Sigmoid colon (tissue), 4 donors: ENCODE data around the gene MKNK2.

ENCODE experiments used
- EP300 ChIP-seq, 4 donors: sonication (generic); formaldehyde crosslinking; IDR thresholded peaks; one replicate each; pipeline ENCODE4 v1.6.1; 2017; ENCODE audit warnings: antibody characterized with exemption in 4 of 4
- POLR2A ChIP-seq, 2 donors: fragments of 450-650 bp; IDR thresholded peaks; one replicate each; pipeline ENCODE4 v1.6.1; 2016; ENCODE audit warnings: antibody characterized with exemption in 2 of 2, mild to moderate bottlenecking in 2 of 2, moderate library complexity in 2 of 2
- POLR2AphosphoS5 ChIP-seq, 4 donors: sonication (generic); formaldehyde crosslinking; IDR thresholded peaks; one replicate each; pipeline ENCODE4 v1.6.1; 2017; ENCODE audit warnings: antibody characterized with exemption in 4 of 4
- TF ChIP-seq, protein P1 (sequence below), 4 experiments: fragments of 450-650 bp in 3 of 4; fragments of 200-600 bp in 1 of 4; IDR thresholded peaks; one replicate each; pipeline ENCODE4 v1.5.1; 2016 to 2019; ENCODE audit warnings: antibody characterized with exemption in 4 of 4, mild to moderate bottlenecking in 3 of 4, moderate library complexity in 2 of 4

DNA sequence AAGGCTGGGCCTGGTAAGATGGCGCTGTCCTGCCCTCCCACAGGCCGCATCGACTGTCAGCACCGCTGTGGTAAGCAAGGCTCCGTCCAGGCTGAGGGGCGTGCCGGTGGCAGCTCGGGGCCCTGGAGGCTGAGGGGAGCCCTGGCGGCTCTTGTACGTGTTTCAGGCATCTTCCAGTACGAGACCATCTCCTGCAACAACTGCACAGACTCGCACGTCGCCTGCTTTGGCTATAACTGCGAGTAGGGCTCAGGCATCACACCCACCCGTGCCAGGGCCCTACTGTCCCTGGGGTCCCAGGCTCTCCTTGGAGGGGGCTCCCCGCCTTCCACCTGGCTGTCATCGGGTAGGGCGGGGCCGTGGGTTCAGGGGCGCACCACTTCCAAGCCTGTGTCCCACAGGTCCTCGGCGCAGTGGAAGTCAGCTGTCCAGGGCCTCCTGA, 46.9 kb upstream of the MKNK2 start:
- TF ChIP-seq, protein P1, sequence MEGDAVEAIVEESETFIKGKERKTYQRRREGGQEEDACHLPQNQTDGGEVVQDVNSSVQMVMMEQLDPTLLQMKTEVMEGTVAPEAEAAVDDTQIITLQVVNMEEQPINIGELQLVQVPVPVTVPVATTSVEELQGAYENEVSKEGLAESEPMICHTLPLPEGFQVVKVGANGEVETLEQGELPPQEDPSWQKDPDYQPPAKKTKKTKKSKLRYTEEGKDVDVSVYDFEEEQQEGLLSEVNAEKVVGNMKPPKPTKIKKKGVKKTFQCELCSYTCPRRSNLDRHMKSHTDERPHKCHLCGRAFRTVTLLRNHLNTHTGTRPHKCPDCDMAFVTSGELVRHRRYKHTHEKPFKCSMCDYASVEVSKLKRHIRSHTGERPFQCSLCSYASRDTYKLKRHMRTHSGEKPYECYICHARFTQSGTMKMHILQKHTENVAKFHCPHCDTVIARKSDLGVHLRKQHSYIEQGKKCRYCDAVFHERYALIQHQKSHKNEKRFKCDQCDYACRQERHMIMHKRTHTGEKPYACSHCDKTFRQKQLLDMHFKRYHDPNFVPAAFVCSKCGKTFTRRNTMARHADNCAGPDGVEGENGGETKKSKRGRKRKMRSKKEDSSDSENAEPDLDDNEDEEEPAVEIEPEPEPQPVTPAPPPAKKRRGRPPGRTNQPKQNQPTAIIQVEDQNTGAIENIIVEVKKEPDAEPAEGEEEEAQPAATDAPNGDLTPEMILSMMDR (IDR thresholded peaks at IDR 0.05) = no peak
- no peak for TF ChIP-seq EP300 (IDR thresholded peaks at IDR 0.05)
- TF ChIP-seq POLR2A (IDR thresholded peaks at IDR 0.05) = no peak
- no peak for TF ChIP-seq POLR2AphosphoS5 (IDR thresholded peaks at IDR 0.05)
